Activated naive CD4-positive, alpha-beta T cell treated with anti-CD3 and anti-CD28 coated beads, Interleukin-2, amount 50 U/mL, for 16 hours (primary cell): ENCODE data around the gene P2RX7.
A peak's percentile ranks its signal among the peaks of the same experiment; 100 is the strongest.
"Not testable (repeated sequence)": the region's sequence is repeated elsewhere in the genome, so short reads cannot be mapped to it uniquely, and the experiment has no call there.

Experiments
- DNase-seq: peaks from one replicate; pipeline ENCODE4 v3.0.0-alpha.2; 2020

P2RX7 gene

GRCh38 chr12:121176826-121177529, 44.3 kb downstream of the P2RX7 start:
- DNase-seq = no peak

GRCh38 chr12:121181181-121181580, 48.5 kb downstream of the P2RX7 start:
- no peak for DNase-seq

DNA sequence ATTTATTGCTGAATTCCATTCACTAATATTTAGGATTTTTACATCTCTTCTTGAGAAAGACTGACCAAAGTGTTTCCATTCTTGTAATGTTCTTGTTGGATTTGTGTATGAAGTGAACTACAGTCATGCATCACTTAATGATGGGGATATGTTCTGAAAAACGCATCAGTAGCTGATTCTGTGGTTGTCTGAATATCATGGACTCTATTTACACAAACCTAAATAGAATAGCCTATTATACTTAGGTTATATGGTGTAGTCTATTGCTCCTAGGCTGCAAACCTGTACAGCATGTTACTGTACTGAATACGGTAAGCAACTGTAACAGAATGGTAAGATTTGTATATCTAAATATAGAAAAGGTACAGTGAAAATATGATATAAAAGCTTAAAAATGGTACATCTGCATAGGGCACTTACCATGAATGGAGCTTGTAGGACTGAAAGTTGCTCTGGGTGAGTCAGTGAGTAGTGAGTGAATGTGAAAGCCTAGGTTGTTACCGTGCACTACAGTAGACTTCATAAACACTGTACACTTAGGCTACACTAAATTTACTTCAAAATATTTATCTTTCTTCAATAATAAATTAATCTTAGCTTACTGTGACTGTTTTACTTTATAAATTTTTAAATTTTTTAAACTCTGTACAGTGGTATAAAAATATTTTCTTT, 49.7 kb downstream of the P2RX7 start:
- no peak for DNase-seq

DNA sequence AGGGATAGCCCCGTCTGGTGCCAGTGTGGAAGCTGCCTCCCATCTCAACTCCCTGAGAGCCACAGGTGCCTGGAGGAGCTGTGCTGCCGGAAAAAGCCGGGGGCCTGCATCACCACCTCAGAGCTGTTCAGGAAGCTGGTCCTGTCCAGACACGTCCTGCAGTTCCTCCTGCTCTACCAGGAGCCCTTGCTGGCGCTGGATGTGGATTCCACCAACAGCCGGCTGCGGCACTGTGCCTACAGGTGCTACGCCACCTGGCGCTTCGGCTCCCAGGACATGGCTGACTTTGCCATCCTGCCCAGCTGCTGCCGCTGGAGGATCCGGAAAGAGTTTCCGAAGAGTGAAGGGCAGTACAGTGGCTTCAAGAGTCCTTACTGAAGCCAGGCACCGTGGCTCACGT, 51.7 kb downstream of the P2RX7 start:
- DNase-seq = no peak

DNA sequence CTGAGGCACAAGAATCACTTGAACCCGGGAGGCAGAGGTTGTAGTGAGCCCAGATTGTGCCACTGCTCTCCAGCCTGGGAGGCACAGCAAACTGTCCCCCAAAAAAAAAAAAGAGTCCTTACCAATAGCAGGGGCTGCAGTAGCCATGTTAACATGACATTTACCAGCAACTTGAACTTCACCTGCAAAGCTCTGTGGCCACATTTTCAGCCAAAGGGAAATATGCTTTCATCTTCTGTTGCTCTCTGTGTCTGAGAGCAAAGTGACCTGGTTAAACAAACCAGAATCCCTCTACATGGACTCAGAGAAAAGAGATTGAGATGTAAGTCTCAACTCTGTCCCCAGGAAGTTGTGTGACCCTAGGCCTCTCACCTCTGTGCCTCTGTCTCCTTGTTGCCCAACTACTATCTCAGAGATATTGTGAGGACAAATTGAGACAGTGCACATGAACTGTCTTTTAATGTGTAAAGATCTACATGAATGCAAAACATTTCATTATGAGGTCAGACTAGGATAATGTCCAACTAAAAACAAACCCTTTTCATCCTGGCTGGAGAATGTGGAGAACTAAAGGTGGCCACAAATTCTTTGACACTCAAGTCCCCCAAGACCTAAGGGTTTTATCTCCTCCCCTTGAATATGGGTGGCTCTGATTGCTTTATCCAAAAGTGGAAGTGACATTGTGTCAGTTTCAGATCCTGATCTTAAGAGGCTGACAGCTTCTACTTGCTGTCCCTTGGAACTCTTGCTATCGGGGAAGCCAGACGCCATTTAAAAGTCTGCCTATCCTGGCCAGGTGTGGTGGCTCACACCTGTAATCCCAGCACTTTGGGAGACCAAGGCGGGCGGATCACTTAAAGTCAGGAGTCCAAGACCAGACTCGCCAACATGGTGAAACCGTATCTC, 52.6 kb downstream of the P2RX7 start:
- DNase-seq = no peak

- DNase-seq = no peak
Observed at GRCh38 chr12:121186826-121187225, 54.1 kb downstream of the P2RX7 start.

DNA sequence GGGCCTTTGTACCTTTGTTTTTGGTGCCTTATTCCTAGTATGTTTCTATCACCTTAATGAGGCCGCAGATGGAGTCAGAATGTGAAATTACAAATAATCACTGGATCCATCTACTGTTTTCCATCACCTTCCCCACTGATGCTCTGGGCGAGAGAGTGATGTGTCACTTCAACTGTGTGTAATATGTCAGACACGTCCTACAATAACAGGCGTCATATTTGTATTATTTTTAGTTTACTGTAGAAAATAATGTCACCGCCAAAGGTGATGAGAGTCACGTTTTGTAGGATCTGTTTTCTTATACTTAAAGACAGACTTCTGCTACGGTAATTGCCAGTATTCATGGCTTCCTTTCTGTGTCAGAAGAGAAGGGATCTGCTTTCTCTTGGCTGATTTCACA, 54.8 kb downstream of the P2RX7 start:
- no peak for DNase-seq

- no peak for DNase-seq
Observed at GRCh38 chr12:121188227-121188626, 55.6 kb downstream of the P2RX7 start.

- no peak for DNase-seq
Observed at GRCh38 chr12:121189131-121189530, 56.5 kb downstream of the P2RX7 start.

DNA sequence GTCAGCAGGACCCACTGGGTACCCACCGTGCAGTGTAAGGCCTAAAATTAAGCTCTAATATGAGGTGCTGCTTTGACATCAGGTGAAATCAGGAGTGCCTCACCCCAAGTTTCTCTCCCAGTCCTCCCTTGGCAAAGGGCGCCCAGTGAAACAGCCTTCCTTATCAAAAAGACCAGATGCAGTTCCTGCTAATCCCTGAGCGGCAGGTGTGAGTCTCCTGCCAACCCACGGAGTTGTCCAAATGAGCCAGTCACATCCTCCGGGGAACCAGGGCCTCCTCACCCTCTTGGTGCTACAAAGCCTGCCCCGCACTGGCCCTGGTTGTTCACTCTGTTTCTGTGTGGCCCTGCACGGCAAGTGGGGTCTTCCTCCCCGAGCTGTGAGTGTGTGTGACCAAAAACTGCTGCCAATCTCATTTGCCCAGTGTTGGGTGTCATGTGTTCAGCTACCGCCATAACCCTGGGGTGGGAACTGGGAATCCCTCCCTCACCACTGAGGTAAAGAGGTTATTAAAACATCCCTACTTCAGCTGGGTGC, 57.0 kb downstream of the P2RX7 start:
- DNase-seq = no peak

GRCh38 chr12:121190523-121191031, 57.9 kb downstream of the P2RX7 start:
- no peak for DNase-seq

DNA sequence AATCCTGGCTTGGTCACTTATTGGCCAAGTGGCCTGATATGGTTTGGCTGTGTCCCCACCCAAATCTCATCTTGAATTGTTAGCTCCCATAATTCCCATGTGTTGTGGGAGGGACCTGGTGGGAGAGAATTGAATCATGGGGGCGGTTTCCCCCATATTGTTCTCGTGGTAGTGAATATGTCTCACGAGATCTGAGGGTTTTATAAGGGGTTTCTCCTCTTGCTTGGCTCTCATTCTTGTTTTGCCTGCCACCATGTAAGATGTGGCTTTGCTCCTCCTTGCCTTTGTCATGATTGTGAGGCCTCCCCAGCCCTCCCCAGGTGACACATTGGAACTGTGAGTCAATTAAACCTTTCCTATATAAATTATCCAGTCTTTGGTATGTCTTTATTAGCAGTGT, 58.5 kb downstream of the P2RX7 start:
- no peak for DNase-seq

DNA sequence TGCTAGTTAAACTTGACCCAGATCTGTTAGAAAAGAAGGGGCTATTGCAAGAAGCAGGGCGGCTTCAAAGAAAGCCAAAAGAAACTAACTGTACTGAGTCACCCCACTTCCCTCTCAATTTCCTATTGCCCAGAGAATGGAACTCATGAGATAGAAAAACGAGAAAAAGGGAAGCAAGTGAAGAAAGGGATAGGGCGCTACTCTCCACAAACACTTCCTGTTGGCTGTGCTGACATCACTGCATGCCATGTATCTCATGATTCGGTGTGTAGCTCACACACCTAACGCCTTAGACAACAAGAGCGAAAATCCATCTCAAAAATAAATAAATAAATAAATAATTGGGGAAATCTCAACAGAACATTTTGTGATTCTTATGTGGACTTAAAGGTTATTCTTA, 64.2 kb downstream of the P2RX7 start:
- no peak for DNase-seq

- DNase-seq = no peak
Observed at GRCh38 chr12:121198949-121199348, 66.3 kb downstream of the P2RX7 start.

GRCh38 chr12:121201140-121201539, 68.5 kb downstream of the P2RX7 start:
- DNase-seq = not testable (repeated sequence)

DNA sequence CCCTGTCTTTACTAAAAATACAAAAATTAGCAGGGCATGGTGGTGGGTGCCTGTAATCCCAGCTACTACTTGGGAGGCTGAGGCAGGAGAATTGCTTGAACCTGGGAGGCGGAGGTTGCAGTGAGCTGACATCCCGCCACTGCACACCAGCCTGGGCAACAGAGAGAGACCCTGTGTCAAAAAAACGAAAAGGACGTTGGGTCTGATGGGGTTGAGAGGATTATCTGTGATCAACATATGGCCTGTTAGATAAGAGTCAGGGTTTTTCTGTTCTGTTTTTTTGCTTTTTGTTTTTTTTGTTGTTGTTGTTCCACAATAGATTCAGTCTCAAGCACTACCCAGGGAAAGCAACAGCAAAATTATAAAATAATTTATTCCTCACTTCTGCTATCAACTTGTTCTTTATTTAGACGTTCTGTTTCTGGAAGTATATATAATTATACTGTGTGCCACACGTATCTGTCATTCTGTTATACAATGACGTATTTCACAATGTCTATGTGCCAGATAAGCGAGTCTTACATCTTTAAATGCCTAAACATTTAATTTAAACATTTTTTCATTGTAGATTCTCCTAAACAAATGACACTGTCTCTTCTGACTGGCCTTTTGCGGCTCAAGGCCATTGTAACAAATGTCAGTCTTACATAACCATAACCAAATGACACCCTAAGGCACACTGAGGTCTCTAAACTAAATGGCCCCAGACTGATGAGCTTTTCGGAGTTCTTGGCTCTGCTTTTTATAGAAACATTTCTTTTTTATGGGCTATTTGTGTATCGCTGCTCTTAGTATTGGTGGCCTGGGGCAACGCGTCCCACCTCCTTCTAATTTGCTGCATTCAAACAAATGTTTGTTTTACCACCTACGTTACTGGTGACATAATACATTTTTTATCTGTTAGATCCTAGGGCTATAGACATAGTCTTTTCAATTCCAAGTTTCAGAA, 70.0 kb downstream of the P2RX7 start:
- no peak for DNase-seq

DNA sequence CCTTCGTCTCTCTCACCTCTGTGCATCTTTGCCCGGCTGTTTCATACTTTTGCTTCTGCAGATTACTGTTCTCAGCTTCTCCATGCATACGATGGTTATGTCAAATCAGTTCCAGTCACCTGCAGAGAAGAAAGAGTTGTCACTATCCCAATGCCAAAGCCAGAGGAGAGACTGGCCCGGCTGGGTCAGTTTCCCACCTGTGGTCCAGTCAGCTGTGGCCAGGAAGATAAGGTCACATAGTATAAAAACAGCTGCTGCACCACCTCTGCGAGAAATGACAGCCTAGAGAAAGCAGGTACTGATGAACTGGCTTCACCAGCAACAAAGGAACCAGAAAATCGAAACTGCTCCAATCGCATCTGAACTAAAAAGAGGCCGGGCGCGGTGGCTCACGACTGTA, 70.8 kb downstream of the P2RX7 start:
- DNase-seq = no peak

DNA sequence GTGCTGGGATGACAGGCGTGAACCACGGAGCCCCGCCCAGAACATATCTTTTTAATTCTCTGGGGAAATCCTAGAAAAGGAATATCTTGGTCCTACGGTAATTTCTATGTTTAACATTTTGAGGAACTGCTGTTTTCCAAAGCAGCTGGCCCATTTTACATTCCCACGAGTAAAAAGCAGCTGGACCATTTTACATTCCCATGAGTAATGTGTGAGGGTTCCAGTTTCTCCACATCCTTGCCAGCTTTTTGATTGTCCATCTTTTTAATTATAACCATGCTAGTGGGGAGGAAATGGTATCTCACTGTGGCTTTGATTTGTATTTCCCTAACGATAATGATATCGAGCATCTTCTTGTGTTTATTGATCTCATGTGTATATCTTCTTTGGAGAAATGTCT, 72.8 kb downstream of the P2RX7 start:
- no peak for DNase-seq

DNA sequence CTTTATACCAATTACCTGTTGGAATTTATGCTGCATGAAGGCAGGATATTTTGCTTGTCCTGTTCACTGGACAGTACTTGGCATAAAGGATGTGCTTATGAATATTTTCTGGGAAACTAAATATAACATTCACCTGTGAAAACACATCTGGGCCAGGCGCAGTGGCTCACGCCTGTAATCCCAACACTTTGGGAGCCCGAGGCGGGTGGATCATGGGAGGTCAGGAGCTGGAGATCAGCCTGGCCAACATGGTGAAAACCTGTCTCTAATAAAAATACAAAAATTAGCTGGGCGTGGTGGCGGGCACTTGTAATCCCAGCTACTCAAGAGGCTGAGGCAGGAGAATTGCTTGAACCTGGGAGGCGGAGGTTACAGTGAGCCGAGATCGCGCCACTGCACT, 75.9 kb downstream of the P2RX7 start:
- not testable (repeated sequence) for DNase-seq

- no peak for DNase-seq
Observed at GRCh38 chr12:121209221-121209620, 76.5 kb downstream of the P2RX7 start.

GRCh38 chr12:121209624-121210572, 77.2 kb downstream of the P2RX7 start, which contains the start of gene P2RX4:
P2RX4 (plus strand) TSS chr12:121210129; CDS start chr12:121210165, 36 bp downstream.
- DNase-seq = peak; percentile 83
